ENCODE data around the gene TLK2.
"Not testable (repeated sequence)": the region's sequence is repeated elsewhere in the genome, so short reads cannot be mapped to it uniquely, and the experiment has no call there.

The TLK2 gene

GRCh38 chr17:62592341-62593099 lies 113.9 kb downstream of the TLK2 start:
- Mint-ChIP-seq H3K4me3 (no peak overlapping the region), H3K27me3 (no peaks in the 10 kb centered on the region), H3K9me3 (no peaks in the 10 kb centered on the region), H3K4me1 (no peaks in the 10 kb centered on the region), H3K27ac (no peak overlapping the region), H3K36me3 (ENCODE audit: low read depth) (peaks cover 36% of the 10 kb centered on the region)
- no peak for DNase-seq
- no peak for ATAC-seq

DNA sequence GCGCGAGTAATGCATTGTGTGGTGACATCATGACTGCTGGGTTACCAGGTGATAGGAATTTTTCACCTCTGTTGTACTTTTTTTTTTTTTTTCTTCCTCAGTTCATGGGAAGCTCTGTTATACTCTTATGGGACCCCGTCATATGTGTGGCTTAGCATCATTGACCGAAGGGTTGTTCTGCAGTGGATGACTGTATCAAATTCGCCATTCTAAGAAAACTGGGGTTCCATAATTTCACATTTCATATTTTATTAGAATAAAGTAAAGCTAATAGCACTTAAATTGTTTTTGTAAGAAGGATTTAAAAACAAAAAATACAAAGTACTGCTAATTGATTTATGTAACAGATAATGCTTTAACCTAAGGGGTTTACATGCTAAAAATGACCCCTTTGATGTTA lies 116.9 kb downstream of the TLK2 start:
- DNase-seq: no peak
- Mint-ChIP-seq H3K4me1 (no peaks in the 10 kb centered on the region), H3K36me3 (ENCODE audit: low read depth) (peaks cover 41% of the 10 kb centered on the region), H3K9me3 (no peaks in the 10 kb centered on the region), H3K4me3 (no peak overlapping the region), H3K27me3 (no peaks in the 10 kb centered on the region), H3K27ac (no peak overlapping the region)
- no peak for ATAC-seq

DNA sequence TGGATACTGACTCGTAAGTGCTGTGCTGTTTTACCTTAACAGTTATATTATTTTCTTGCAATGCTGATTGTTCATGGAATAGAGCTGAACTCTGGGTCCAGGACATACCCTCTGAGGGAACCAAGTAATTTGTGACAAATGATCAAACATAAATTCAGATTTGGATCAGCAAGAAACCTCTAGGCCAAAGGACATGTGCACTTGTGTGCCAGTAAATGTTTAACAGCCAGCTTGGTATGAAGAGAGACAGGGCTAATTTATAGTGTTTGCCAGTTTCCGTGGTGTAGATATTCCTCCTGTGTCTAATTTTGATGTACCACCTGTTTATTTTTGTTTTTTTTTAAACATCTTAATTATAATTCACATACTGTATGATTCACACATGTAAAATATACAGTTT lies 118.0 kb downstream of the TLK2 start:
- Mint-ChIP-seq H3K36me3 (ENCODE audit: low read depth) (peaks cover 42% of the 10 kb centered on the region), H3K27ac (no peak overlapping the region), H3K9me3 (no peaks in the 10 kb centered on the region), H3K4me3 (no peak overlapping the region), H3K4me1 (no peaks in the 10 kb centered on the region), H3K27me3 (no peaks in the 10 kb centered on the region)
- DNase-seq (no peak), ATAC-seq (no peak)

- ATAC-seq (no peak), DNase-seq (no peak)
- Mint-ChIP-seq H3K4me1 (no peaks in the 10 kb centered on the region), H3K27me3 (no peaks in the 10 kb centered on the region), H3K4me3 (no peak overlapping the region), H3K27ac (no peak overlapping the region), H3K9me3 (no peaks in the 10 kb centered on the region), H3K36me3 (ENCODE audit: low read depth) (peaks cover 44% of the 10 kb centered on the region)
Measured at GRCh38 chr17:62597150-62597549, 118.5 kb downstream of the TLK2 start.

- H3K36me3 Mint-ChIP-seq (ENCODE audit: low read depth): peaks cover 46% of the 10 kb centered on the region
Measured at GRCh38 chr17:62597920-62598319, 119.3 kb downstream of the TLK2 start.

DNA sequence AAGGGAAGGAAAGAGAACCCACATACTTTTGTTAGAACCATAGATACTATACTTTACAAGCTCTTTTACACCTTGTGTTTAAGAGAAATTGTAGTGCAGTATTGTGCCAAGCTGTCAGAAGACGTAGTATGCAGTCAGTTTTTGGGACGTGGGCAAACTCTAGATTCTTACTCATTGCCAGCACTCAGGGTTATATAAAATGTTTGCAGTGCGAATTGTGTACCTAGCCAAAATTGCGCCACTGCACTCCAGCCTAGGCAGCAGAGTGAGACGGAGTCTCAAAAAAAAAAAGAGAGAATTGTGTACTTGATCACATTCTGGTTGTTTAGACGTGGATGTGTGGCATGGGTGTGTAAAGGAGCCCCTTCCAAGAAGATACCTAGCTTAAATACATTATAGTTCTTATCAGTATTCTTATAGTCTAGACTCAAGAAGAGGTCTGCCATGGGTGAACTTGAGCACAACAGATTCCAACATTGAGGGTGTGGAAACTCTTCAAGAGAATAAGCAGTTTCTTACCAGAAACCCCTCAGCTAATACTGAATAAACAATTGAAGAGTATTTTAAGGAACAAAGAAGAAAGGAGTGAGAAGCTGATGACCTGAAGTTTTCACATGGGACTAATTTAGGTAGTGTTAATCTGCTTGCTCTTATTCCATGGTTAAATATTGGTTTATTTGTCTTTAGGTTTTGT lies 121.5 kb downstream of the TLK2 start:
- no peaks in the 10 kb centered on the region for H3K9me3 Mint-ChIP-seq

More at GRCh38 chr17:62597920-62598319, 119.3 kb downstream of the TLK2 start:
- H3K27ac Mint-ChIP-seq: no peak overlapping the region
- no peak overlapping the region for H3K4me3 Mint-ChIP-seq
- no peaks in the 10 kb centered on the region for H3K4me1 Mint-ChIP-seq
- no peaks in the 10 kb centered on the region for H3K9me3 Mint-ChIP-seq
- no peak for DNase-seq
- no peak for ATAC-seq
- H3K27me3 Mint-ChIP-seq: no peaks in the 10 kb centered on the region

DNA sequence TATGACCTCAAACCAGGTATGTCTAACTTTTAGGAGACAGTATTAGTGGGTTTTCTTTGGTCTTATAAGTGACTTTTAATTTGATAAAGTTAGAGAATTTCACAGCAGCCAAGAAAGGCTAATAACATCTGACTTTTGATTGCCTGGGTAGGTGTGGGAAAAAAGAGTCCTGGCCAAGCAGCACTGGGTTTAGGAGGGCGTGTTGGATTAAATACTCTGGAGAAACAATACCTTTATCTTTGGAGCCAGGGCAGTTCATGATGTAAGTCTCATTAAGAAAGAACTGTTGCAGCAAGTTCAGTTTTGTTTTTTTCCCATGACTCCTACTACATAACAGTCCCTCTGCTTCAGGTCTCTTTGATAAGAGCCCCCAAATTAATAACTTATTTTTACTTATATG lies 122.2 kb downstream of the TLK2 start:
- no peak for ATAC-seq
- Mint-ChIP-seq H3K4me1 (no peaks in the 10 kb centered on the region), H3K4me3 (no peak overlapping the region), H3K27ac (no peak overlapping the region), H3K36me3 (ENCODE audit: low read depth) (peaks cover 36% of the 10 kb centered on the region), H3K9me3 (no peaks in the 10 kb centered on the region), H3K27me3 (no peaks in the 10 kb centered on the region)
- no peak for DNase-seq

More for the DNA sequence above, 121.5 kb downstream of the TLK2 start:
- H3K4me1 Mint-ChIP-seq: no peaks in the 10 kb centered on the region
- H3K4me3 Mint-ChIP-seq: no peak overlapping the region
- H3K27ac Mint-ChIP-seq: no peak overlapping the region
- H3K36me3 Mint-ChIP-seq (ENCODE audit: low read depth): peaks cover 41% of the 10 kb centered on the region
- ATAC-seq: no peak
- no peak for DNase-seq
- no peaks in the 10 kb centered on the region for H3K27me3 Mint-ChIP-seq

- no peak overlapping the region for H3K4me3 Mint-ChIP-seq
- H3K27me3 Mint-ChIP-seq: no peaks in the 10 kb centered on the region
- DNase-seq (no peak), ATAC-seq (no peak)
- H3K9me3 Mint-ChIP-seq: no peaks in the 10 kb centered on the region
- no peak overlapping the region for H3K27ac Mint-ChIP-seq
- no peaks in the 10 kb centered on the region for H3K4me1 Mint-ChIP-seq
- peaks cover 36% of the 10 kb centered on the region for H3K36me3 Mint-ChIP-seq (ENCODE audit: low read depth)
Measured at GRCh38 chr17:62601471-62601870, 122.8 kb downstream of the TLK2 start.

DNA sequence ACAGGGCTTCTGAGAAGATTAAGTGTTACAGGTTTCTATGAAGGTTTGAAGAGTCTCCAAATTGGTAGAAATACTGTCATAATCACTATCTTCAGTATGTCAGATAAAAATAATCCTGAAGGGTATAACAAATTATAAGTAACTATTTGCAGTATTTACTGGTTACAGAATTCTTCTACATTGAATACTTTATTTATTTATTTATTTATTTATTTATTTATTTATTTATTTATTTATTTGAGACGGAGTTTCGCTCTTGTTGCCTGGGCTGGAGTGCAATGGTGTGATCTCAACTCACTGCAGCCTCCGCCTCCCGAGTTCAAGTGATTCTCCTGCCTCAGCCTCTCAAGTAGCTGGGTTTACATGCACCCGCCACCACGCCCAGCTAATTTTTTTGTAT lies 125.2 kb downstream of the TLK2 start:
- H3K27ac Mint-ChIP-seq, H3K4me3 Mint-ChIP-seq, H3K27me3 Mint-ChIP-seq, H3K9me3 Mint-ChIP-seq, DNase-seq, ATAC-seq, H3K4me1 Mint-ChIP-seq: not testable (repeated sequence)
- peaks cover 32% of the 10 kb centered on the region for H3K36me3 Mint-ChIP-seq (ENCODE audit: low read depth)

- Mint-ChIP-seq H3K27me3 (no peaks in the 10 kb centered on the region), H3K36me3 (ENCODE audit: low read depth) (peaks cover 29% of the 10 kb centered on the region), H3K4me3 (no peak overlapping the region), H3K4me1 (peaks cover 1% of the 10 kb centered on the region), H3K27ac (no peak overlapping the region), H3K9me3 (no peaks in the 10 kb centered on the region)
- ATAC-seq: no peak
- no peak for DNase-seq
Measured at GRCh38 chr17:62605588-62605987, 127.0 kb downstream of the TLK2 start.

GRCh38 chr17:62611292-62611691 lies 132.7 kb downstream of the TLK2 start:
- peaks cover 41% of the 10 kb centered on the region for H3K36me3 Mint-ChIP-seq (ENCODE audit: low read depth)
- no peaks in the 10 kb centered on the region for H3K27me3 Mint-ChIP-seq
- no peak overlapping the region for H3K27ac Mint-ChIP-seq
- H3K4me1 Mint-ChIP-seq: peaks cover 7% of the 10 kb centered on the region
- ATAC-seq: peak; percentile 52
- H3K9me3 Mint-ChIP-seq: no peaks in the 10 kb centered on the region
- H3K4me3 Mint-ChIP-seq: no peak overlapping the region
- no peak for DNase-seq

GRCh38 chr17:62611728-62612127 lies 133.1 kb downstream of the TLK2 start:
- ATAC-seq (no peak), DNase-seq (no peak)
- Mint-ChIP-seq H3K9me3 (no peaks in the 10 kb centered on the region), H3K4me3 (no peak overlapping the region), H3K27me3 (no peaks in the 10 kb centered on the region), H3K4me1 (peaks cover 7% of the 10 kb centered on the region), H3K27ac (peak overlapping the region; percentile 52), H3K36me3 (ENCODE audit: low read depth) (peaks cover 40% of the 10 kb centered on the region)

DNA sequence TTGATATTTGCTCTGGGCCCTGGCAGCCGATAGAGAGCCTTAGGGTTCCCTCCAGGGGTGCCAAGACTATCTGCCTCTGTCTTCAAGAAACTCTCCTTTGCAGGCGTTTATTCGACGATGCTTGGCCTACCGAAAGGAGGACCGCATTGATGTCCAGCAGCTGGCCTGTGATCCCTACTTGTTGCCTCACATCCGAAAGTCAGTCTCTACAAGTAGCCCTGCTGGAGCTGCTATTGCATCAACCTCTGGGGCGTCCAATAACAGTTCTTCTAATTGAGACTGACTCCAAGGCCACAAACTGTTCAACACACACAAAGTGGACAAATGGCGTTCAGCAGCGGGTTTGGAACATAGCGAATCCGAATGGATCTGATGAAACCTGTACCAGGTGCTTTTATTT lies 133.7 kb downstream of the TLK2 start:
- DNase-seq, H3K27me3 Mint-ChIP-seq, H3K4me1 Mint-ChIP-seq, H3K4me3 Mint-ChIP-seq, H3K9me3 Mint-ChIP-seq, ATAC-seq: not testable (repeated sequence)
- Mint-ChIP-seq H3K27ac (peak overlapping the region; percentile 52), H3K36me3 (ENCODE audit: low read depth) (peaks cover 37% of the 10 kb centered on the region)

- not testable (repeated sequence) for ATAC-seq, H3K4me3 Mint-ChIP-seq, H3K27me3 Mint-ChIP-seq, DNase-seq, H3K4me1 Mint-ChIP-seq, H3K9me3 Mint-ChIP-seq, H3K27ac Mint-ChIP-seq
- H3K36me3 Mint-ChIP-seq (ENCODE audit: low read depth): peaks cover 33% of the 10 kb centered on the region
Measured at GRCh38 chr17:62613095-62613494, 134.5 kb downstream of the TLK2 start.

GRCh38 chr17:62614142-62614541 lies 135.5 kb downstream of the TLK2 start:
- peaks cover 31% of the 10 kb centered on the region for H3K36me3 Mint-ChIP-seq (ENCODE audit: low read depth)
- ATAC-seq: no peak
- H3K27ac Mint-ChIP-seq: no peak overlapping the region
- H3K4me3 Mint-ChIP-seq: no peak overlapping the region
- peaks cover 7% of the 10 kb centered on the region for H3K4me1 Mint-ChIP-seq
- no peak for DNase-seq
- H3K27me3 Mint-ChIP-seq: no peaks in the 10 kb centered on the region
- H3K9me3 Mint-ChIP-seq: no peaks in the 10 kb centered on the region
